PC-9 (cell line): ENCODE results near the gene SYNGR2.

Experiments used
- CTCF ChIP-seq: fragments of 200-600 bp; sonication (generic); conservative IDR thresholded peaks from 2 replicates; pipeline ENCODE4 v1.6.1; 2017; ENCODE audit warnings: mixed run types, antibody characterized with exemption, mild to moderate bottlenecking, moderate library complexity
- EZH2 ChIP-seq: fragments of 200-600 bp; sonication (generic); IDR thresholded peaks from 2 replicates; pipeline ENCODE4 v1.8.0; 2017; ENCODE audit warnings: antibody characterized with exemption, low read depth

- TF ChIP-seq CTCF (no peak), EZH2 (no peak)
These were observed 8.7 kb upstream of the SYNGR2 start for GRCh38 chr17:78159575-78160158.
